HG02571 (cell line): ENCODE measurements around the gene HOXD10.

Experiments used
- ATAC-seq: cut with Tn5 transposase; IDR thresholded peaks from one replicate; pipeline ENCODE4 v1.9.1; 2021; ENCODE audit warnings: mild to moderate bottlenecking, moderate library complexity; ENCODE audit not compliant: unreplicated experiment

The HOXD10 gene

DNA sequence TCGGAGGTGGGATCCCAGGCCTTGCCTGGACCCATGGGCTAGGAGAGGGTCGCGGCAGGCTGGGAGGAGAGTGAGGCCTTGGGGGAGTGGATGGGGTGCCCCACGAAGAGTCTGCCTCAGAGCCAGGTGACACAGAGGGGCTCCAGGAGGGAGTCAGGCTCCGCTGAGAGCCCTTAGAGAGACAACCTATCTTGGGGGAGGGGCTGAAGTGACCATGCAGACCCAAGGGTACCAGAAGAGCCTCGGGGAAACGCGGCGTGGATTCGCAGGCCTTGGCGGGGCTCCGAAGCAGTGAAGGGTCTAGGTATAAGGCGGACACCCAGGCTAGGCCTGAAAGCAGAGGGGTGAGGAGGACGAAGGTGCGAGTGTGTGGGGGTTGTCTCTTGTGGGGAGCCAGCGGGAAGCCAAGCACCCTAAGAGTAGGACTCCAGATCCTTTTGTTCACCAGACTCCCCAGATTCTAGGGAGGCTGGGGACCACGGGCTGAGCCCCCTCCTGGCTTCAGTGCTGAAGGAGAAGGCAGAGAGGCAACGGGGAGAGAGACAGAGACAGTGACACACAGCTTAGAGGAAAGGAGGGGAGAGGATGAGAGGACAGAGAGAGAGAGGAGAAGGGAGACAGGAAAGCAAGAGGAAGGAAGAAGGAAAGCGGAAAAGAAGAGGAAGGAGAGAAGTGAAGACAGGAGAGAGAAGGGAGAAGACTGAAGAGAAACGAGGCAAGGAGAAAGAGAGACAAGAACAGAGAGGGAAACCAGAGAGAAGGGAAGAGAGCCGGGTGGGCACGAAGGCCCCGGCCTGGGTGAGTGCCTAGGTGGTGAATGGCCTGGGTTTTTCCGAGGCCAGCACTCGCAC is 10.6 kb upstream of the HOXD10 start:
- ATAC-seq, result no peak

DNA sequence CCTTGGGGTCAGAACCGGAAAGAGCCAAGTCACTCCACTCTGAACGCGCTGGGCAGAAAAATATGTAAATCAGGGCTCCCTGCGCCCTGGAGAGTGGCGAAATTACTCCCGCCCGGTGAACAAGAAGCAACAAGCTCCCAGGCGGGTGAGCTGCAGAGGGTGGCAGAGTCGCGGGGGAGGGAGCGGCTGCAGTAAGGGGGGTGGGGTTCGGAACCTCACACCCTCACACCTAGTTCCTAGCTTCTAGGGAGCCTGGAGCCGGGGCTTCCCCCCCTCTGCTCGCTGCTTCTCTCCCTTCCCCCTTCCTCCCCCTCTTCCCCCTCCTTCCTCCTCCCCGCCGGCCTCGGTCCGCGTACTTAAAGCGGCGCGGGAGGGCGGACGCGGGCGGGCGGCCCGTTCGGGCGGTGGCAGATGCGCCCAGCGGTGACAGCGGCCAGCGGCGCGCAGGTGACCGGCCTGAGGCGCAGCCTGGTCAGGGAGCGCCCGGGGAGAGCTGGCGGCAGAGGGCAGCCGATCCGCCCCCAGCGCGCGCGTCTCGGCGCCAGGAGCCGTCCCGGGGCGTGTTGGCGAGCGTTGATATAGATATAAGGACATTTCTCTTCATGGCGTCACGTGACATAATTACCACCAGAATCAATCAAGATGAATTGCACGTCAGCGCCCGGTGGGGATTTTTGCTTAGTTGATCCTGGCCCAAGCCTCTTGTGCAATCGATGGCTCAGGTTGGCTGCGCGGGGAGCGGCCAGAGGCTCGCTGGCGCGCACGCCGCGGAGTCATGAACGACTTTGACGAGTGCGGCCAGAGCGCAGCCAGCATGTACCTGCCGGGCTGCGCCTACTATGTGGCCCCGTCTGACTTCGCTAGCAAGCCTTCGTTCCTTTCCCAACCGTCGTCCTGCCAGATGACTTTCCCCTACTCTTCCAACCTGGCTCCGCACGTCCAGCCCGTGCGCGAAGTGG is 9.7 kb upstream of the HOXD10 start, which contains the start of gene HOXD11:
Gene HOXD11 (plus strand): TSS at position 700 of the 959 bp plus-strand sequence. CDS start 76 bp downstream, at position 776.
- ATAC-seq, result no peak

DNA sequence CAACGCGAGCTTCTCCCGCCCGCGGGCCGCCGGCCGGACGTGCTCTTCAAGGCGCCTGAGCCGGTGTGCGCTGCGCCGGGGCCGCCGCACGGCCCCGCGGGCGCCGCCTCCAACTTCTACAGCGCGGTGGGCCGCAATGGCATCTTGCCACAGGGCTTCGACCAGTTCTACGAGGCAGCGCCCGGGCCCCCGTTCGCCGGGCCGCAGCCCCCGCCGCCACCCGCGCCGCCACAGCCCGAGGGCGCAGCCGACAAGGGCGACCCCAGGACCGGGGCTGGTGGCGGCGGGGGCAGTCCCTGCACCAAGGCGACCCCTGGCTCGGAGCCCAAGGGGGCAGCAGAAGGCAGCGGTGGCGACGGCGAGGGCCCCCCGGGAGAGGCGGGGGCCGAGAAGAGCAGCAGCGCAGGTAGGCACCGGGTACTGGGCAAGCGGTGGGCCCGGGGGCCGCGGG is 8.8 kb upstream of the HOXD10 start:
- no peak for ATAC-seq

DNA sequence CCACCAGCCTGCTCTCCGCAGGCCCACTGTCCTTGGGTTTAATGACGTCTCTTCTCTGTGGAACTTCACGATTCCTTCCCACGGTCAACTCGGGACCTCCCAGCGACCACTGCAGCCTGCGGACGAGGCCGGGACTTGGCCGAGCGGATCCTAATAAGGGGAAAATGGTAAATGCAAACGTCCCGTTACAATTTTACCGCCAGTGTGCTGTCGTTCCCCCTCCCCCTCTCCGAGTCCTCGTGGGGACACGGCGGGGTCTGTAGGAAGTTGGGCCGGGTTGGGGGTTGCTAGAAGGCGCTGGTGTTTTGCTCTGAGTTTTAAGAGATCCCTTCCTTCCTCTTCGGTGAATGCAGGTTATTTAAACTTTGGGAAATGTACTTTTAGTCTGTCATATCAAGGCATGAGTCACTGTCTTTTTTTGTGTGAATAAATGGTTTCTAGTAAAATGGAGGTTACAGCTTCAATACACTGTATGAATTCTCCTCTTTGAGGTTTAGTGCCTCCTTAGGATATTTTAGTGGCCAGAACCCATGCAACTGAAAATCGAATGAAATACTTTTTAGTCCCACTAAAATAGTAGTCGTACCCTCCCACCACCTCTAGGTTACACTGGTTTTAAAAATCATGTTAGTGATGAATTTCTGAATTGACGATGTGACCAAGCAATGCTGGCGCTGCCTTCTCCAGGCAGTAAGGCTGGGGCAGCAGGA is 7.2 kb upstream of the HOXD10 start:
- no peak for ATAC-seq

DNA sequence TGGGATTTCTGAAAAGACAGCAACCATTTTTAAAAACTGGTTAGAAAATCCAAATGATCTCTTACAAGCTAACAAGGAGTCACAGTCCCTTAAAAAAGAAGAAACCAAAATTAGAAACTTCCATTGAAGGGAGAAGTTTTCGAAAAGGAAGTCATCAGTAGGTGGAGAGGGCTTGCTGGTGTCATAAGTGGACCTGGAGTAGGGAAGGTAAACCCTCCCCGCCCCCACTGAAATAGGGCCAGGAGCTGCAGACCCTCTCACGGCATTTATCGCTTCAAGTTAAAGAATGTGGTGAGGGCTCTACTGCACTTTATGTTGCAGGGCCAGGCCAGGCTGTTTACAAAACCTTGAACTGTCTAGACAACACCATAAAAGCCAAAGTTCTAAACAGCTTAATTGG is 6.6 kb upstream of the HOXD10 start:
- ATAC-seq, result no peak

DNA sequence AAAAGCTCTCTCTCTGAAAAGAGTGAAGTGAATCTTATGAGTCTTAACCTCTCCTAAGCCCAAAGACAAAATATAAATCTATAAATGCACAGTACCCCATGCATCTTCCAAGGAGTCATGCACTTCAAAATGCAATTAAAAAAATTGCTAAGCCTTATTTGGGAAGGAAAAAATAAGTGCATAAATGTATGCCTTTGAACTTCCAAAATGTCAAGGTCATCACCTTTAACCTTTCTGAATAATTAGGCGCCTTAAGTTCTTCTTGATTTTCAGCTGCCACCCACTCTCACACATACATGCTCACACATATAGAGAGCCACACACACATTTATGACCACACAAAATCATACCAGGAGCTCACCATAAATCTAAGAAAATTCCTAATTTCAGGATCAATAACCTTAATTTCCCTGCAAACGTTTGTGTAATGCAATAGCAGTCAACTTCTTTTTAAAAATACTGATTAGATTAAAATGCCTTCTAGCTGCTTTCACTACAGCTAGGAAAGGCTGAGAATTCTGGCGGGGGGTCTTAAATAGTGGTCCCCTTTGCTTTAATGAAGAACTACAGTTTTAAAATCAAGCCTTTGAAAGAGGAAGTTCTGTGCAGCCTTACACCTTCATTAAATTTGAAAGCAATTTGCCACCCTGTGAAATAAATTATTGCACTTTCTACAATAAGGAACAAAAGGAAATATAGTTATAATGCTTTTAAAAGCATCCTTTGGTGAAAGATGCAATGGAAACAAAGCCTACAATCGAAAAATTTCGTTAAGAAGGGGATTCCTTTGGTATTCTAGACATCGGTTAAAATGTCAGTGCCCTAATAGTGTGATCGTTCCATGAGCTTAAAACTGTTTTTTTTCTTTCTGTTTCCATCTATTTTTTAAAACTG is 5.9 kb upstream of the HOXD10 start:
- no peak for ATAC-seq

DNA sequence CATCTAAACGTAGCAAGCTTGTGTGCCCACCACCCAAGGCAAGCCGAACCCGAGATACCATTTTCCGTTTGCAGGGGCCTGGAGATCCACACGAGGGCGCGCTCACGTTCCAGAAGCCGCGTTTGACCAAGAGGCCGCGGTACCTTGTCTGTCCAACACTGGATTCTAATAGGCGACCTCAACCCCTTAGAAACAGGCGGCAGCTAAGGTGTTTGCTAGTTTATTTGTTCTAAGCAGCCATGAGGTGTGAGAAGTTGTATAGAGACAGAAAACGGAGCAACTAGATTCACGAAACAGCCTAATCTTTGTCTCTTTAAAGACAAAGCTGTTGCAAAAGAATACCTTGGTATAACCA is 5.3 kb upstream of the HOXD10 start:
- ATAC-seq, result no peak

DNA sequence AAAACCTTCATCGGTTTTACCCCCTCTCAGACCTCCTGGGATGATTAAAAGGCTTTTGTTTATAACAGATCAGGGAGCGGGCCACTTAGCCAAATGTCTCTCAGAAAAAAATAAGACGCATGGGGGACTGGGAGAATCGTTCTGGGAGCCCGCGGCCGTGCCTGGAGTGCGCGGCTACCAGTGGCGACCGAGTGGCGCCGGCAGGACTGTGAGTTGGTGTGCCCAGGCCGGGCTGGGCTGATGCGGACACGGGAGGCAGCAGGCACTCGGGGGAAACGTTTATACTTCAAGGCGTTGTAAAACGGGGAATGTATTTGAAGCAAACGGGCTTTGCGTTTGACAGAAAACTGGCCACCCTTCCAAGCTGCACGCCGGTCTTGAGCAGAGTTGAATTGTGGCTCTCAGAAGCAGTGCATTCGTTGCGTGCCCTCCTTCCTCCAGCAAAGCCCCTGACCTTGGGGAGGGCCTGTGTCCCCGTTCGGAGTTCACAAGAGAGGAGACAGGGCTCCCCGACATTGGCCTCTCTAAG is 4.7 kb upstream of the HOXD10 start:
- no peak for ATAC-seq

DNA sequence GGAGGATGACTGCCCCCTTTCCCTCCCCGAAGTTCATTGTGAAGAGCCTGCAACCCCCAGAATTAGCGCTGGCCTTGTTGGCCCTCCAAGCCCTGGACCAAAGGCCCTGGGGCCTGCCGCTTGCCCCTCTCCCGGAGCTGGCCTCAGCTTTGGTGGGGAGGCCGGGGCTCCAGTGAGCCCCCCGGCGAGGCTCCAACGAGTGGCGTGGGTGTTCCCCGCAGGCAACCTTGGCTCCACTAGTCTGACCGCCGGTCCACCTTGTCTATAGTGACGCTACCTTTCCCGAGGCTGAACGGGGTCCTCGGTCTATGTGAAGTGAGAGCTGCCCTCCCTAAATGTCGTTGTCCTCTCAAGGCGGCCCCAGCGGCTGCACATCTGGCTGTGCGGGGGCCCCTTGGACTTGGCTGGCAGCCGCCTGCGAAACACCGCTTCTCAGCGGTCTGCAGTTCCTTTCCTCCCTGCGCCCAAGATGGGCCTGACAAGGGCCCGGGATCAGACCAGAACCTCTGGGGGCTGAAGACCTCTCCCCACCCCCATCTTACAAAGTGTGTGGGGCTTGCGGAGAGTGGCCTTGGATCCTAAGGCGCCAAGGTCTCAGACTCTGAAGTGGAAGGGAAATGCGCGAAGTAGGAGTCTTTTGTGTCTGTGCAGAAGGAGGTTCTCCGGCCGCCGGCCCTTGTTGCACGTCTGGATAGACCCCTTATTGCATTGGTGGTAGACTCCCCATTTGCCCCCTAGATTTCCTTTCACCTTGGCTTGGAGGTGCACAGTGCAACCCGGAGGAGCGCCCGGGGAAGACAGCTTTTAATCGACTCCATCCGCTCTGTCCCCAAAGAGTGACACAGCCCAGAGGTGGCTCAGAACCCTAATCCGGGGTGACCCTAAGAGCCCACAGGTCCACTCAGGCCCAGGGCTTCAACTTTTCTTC is 3.9 kb upstream of the HOXD10 start:
- ATAC-seq, result no peak

DNA sequence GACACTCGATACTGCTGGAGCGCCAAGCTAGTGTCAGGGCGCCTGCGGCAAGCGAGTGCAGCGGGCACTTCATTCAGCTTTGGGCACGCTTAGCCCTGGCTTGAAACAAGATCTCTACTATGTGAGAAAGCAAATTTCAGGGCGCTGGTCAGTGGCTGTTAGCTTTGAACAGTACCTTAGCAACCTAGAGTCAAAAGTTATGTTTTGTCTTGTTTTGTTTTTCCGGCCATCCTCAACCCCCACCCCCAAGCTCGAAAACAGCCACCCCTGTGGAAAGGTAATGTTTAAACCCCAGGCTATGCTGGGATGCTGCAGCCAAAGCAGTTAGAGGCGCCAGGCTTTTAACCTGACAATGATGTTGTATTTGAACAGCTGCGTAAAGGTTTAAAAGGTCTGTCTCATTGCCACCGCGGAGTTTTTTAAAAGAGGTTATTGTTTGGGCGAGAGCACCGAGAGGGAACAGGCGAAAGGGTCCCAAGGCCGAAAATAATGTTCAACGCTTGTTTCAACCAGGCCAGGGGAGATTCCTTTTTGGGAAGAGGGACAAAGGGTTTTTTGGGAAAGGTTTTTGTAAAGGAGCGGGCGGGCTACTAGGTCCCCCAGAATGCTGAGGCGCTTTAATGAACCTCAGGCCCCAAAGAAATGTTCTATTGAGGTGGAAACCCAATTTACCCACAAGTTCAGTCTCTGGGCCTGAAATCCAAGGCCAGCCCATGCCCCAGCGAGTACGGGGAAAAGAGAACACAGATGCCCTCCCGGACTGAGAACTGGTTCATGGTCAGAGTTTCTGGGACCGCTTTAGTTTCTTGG is 2.3 kb upstream of the HOXD10 start:
- ATAC-seq, result no peak

DNA sequence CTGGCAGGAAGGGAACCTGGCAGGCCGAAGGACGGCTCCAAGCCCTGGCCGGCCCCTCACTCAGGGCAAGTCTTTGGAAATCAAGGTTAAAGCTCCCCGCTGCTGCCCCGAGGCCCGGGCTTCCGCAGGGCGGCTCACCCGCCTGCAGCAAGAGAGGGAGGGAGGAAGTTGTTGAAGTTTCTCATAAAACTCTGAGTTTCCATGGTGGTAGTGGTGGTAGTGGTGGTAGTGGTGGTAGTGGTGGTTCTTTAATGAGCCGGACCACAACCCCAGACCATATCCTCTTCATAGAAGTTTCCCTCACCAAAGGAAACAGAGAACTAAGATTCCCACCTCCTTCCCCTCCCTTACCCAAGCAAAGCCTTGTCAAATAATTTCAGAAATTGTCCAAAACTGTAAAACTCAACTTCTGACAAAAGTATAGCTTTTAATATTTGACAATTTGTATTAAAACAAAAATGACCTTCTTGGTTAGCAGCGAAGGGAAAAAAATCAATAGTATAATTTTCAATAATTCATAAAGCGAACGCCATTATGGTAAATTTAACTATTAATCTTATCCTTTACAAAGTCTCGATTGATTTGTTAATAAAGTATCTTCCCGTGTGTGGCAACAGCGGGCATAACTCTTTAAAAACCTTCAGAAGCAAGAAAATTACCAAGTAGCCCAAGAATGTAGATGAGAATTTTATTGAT is 1.5 kb upstream of the HOXD10 start:
- ATAC-seq, result no peak

DNA sequence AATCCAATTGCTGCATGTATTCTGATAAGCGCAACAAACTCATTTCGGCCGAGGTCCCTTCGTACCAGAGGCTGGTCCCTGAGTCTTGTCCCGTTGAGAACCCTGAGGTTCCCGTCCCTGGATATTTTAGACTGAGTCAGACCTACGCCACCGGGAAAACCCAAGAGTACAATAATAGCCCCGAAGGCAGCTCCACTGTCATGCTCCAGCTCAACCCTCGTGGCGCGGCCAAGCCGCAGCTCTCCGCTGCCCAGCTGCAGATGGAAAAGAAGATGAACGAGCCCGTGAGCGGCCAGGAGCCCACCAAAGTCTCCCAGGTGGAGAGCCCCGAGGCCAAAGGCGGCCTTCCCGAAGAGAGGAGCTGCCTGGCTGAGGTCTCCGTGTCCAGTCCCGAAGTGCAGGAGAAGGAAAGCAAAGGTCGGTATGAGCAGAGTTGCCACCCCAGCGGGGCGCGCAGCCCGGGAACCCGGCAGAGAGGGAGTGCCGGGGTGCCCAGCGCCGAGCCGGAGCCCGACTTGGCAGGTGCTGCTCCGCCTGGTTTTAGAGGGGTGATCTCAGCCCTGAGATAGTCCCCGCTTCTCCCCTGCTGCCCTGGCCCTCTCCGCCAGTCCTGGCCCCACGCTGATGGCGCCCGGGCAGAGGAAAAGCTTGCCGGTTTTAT is 714 bp downstream of the HOXD10 start:
- no peak for ATAC-seq

DNA sequence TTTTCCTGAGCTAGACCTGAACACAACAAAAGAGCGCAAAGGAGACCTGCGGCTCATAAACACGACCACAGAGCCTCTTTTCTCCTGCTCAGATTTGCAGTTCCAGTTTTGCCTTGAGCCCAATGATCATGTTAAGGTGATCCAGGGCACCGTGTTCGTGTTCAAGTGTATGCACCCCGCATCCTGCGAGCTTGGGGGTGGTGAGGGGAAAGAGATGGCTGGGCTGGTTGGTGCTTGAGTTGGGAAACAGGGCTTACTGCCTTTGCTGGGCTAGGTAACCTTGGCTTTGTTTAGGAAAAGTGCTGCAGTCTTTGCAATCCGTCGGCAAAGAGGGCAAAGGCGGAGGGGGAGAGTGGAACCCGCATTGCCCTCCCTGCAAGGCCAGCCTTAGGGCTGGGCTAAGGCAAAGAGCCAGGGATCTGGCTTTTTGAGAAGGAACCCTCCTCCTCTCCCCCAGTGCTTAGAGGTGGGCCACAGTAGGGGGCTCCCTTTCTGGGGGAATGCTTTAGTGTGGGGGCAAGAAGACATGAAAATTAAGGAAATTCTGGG is 1.3 kb downstream of the HOXD10 start:
- ATAC-seq, result no peak

DNA sequence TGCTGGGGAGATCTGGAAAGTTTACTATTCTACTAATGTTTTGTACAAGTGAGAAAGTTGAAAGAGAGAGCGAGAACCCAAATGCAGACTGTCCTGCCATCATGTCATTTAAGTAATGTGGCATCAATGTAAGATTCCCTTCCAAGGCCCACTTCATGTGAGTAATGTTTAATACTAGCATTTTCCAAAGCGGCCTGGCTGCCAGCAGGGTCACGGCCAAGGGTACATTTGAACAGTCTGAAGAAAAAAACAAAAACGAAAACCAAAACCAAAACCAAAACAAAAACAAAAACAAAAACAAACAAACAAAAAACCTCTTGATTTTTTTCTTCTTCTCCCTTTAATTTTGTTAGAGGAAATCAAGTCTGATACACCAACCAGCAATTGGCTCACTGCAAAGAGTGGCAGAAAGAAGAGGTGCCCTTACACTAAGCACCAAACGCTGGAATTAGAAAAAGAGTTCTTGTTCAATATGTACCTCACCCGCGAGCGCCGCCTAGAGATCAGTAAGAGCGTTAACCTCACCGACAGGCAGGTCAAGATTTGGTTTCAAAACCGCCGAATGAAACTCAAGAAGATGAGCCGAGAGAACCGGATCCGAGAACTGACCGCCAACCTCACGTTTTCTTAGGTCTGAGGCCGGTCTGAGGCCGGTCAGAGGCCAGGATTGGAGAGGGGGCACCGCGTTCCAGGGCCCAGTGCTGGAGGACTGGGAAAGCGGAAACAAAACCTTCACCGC is 2.2 kb downstream of the HOXD10 start:
- no peak for ATAC-seq

DNA sequence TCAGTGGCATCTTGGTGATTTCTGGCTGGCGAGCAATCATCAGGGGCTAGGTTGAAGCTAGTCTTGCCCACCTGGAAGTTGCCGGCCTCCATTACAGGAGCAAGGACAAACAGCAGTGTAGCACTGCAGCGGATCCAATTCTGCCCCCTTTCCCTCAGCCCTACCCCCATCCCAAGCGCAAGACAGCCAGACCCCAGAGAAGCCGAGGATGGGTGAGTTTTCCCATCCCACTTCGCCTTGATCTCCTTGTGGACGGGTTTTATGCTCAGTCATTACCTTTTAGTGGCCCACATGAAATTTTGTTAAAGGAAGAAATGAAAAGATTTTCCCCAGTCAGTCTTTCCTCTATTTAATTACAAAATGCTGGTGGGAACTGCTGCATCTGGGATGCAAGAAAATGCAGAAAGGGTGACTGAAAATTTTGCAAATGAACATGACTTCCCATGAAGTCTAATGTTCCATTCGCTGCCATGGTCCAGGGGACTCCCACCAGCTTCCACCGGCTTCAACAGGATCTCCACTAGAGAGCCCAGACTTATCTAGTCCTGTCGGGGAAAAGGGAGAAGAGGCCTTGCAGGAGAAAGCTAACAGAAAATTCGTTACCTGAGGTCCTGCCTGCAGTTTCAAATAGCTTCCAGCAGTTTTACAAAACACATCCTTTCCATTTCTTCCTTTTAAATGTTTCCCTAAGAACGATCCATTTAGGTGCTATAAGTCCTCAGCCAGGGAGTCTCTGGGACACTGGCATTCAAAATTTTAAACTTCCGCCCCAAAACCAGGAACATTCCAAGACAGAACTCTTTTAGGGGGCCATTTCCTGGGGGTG is 4.0 kb downstream of the HOXD10 start:
- no peak for ATAC-seq
